ENCODE measurements around the gene PML. TPM values are rescaled to one million over a fixed set of nuclear protein-coding genes. Genes with fewer than 3 reads are reported as not detected.

Gene PML
- total and polyA plus RNA-seq, 9 of the 15 experiments (the other 6 are each of a cell fraction or from before 2014, with no cell fraction given): 5.0 to 50.7 (median 10.1) TPM

- no peak overlapping the region for H3K27ac ChIP-seq (ENCODE audit: extremely low read depth, low read depth, low read length)
- no peak overlapping the region for H3K4me3 ChIP-seq
- CTCF ChIA-PET (ENCODE audit: low intra/inter-chr PET ratio): no interaction called here
- H3K9me3 ChIP-seq (replicated peaks; ENCODE audit: control insufficient read depth, insufficient read depth, low read depth, low read length): no peaks in the 10 kb centered on the region
- H4K20me1 ChIP-seq (replicated peaks; ENCODE audit: control insufficient read depth, insufficient read depth, low read length): peaks cover 12% of the 10 kb centered on the region; the same call in 1 of the 2 replicates
- H3K9me1 ChIP-seq (ENCODE audit: control insufficient read depth, insufficient read depth, low read length): peaks cover 2% of the 10 kb centered on the region
- TF ChIP-seq E2F4 (CRISPR knock-in tag; IDR thresholded peaks at IDR 0.05; ENCODE audit: low read depth): no peak
- no peak for TF ChIP-seq TFE3 (CRISPR knock-in tag; IDR thresholded peaks at IDR 0.05)
- no peak for ATAC-seq
- no peak overlapping the region for H3K4me2 ChIP-seq (ENCODE audit: insufficient read depth, low read length)
- 6% methylated on average over 10 of the region's 10 CpGs for WGBS (ENCODE audit: insufficient coverage, low coverage, missing lambda C conversion rate)
- POLR2A ChIA-PET: interaction anchor here (0.7 kb wide), 2 partner anchors 10 to 17 kb away, joined by 3 read pairs; no protein-coding TSS in a partner anchor
- H3K27me3 ChIP-seq (ENCODE audit: control insufficient read depth in 2 of 2, insufficient read depth in 2 of 2, low read length in 2 of 2): peaks cover 5 to 63% of the 10 kb centered on the region in 2 experiments; a peak in 4 of 5 replicates
- BruUV-seq (replicated peaks): no TSS peak
- H3K36me3 ChIP-seq (ENCODE audit: control insufficient read depth, insufficient read depth, low read length): no peaks in the 10 kb centered on the region
- no peak overlapping the region for H2AFZ ChIP-seq (ENCODE audit: low read depth, low read length)
- no peak for FAIRE-seq
- H3K9ac ChIP-seq (ENCODE audit: insufficient read depth in 1 of 2, low read depth in 2 of 2, low read length in 2 of 2): no peak overlapping the region
- intact Hi-C loops (cut with micrococcal nuclease): loop anchor here (5.0 kb wide), 1 partner anchor 369 kb away; no protein-coding TSS in a partner anchor
- in situ Hi-C loops (cut with MboI): loop anchor here (10.0 to 25.0 kb wide), 2 partner anchors 372 to 1334 kb away; partner anchors contain the start of gene GOLGA6D
- DNase-seq (ENCODE audit: extremely low read depth in 1 of 4, low spot score in 3 of 4): no peak
- no peaks in the 10 kb centered on the region for H3K79me2 ChIP-seq (ENCODE audit: control insufficient read depth, insufficient read depth, low read length)
- H3K4me1 ChIP-seq (replicated peaks in 1 of 2; ENCODE audit: control insufficient read depth in 2 of 2, insufficient read depth in 2 of 2, low read length in 2 of 2): peaks cover 0 to 23% of the 10 kb centered on the region in 2 experiments; a peak in 1 of 5 replicates
Measured at GRCh38 chr15:73952913-73953750, 41.4 kb upstream of the PML start.

Measured in K562 (cell line).